ENCODE results near the gene ERI3. TPM values are rescaled to one million over a fixed set of nuclear protein-coding genes. Genes with fewer than 3 reads are reported as not detected.
A peak's percentile ranks its signal among the peaks of the same experiment; 100 is the strongest.

Gene ERI3
- total RNA-seq, 1 donor from 2014 or later = 31.0 TPM

GRCh38 chr1:44354268-44354839, 703 bp downstream of the ERI3 start:
- H3K36me3 Mint-ChIP-seq = peaks cover 6% of the 10 kb centered on the region
- no peak overlapping the region for H3K27ac ChIP-seq
- no peak for DNase-seq (ENCODE audit: low spot score)

DNA sequence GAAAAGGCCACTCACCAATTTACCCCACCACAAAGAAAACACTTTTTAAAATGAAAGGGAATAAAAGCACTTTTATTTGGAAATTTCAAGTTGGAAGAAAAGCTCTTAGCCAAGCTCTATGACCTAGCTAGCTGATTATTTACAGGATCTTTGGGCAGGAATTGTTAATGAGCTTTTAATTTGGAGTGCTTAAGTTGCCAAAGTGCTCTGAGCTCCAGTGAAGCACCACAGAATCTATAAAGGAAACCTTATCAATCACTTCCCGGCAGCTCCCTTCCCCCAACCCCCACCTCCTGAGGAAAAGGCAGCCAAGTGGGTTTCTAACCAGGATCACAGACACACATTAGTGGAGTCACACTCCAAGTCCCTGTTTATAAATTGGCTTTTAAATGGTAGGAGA, 1.5 kb downstream of the ERI3 start:
- H3K4me2 ChIP-seq = peak overlapping the region; percentile 92
- H2AFZ ChIP-seq (replicated peaks) = no peak overlapping the region
- Mint-ChIP-seq H3K27me3 (ENCODE audit: insufficient read depth, low read depth) (peaks cover 6% of the 10 kb centered on the region), H3K27ac (no peak overlapping the region), H3K4me3 (peak overlapping the region; percentile 94), H3K4me1 (peaks cover 44% of the 10 kb centered on the region), H3K9me3 (no peaks in the 10 kb centered on the region), H3K36me3 (peaks cover 6% of the 10 kb centered on the region)
- peak overlapping the region; percentile 80 for H3K4me3 ChIP-seq
- H3K4me1 ChIP-seq = peaks cover 15% of the 10 kb centered on the region
- no peaks in the 10 kb centered on the region for H3K27me3 ChIP-seq
- peaks cover 13% of the 10 kb centered on the region for H3F3A ChIP-seq (ENCODE audit: low read depth)
- TF ChIP-seq EZH2phosphoT487 (IDR thresholded peaks at IDR 0.05) (no peak), EZH2 (IDR thresholded peaks at IDR 0.05) (no peak), CTCF (IDR thresholded peaks at IDR 0.05) (no peak)
- peaks cover 53% of the 10 kb centered on the region for H3K79me2 ChIP-seq (ENCODE audit: low read depth)
- no peak overlapping the region for H3K27ac ChIP-seq
- no peaks in the 10 kb centered on the region for H3K9me3 ChIP-seq (ENCODE audit: low read depth)
- no peaks in the 10 kb centered on the region for H3K36me3 ChIP-seq
- H3K9ac ChIP-seq = no peak overlapping the region
- H4K20me1 ChIP-seq (ENCODE audit: low read depth) = peaks cover 50% of the 10 kb centered on the region
- DNase-seq (ENCODE audit: low spot score) = no peak

More at GRCh38 chr1:44354268-44354839, 703 bp downstream of the ERI3 start:
- H3K27me3 ChIP-seq = no peaks in the 10 kb centered on the region
- peak overlapping the region; percentile 58 for H3K9ac ChIP-seq
- Mint-ChIP-seq H3K27me3 (ENCODE audit: insufficient read depth, low read depth) (peaks cover 4% of the 10 kb centered on the region), H3K4me1 (peaks cover 40% of the 10 kb centered on the region), H3K27ac (peak overlapping the region; percentile 87), H3K4me3 (peak overlapping the region; percentile 94), H3K9me3 (no peaks in the 10 kb centered on the region)
- H3K4me2 ChIP-seq = peak overlapping the region; percentile 92
- peak overlapping the region; percentile 83 for H2AFZ ChIP-seq (replicated peaks)
- peaks cover 11% of the 10 kb centered on the region for H3K4me1 ChIP-seq
- peaks cover 43% of the 10 kb centered on the region for H4K20me1 ChIP-seq (ENCODE audit: low read depth)
- H3K79me2 ChIP-seq (ENCODE audit: low read depth) = peaks cover 47% of the 10 kb centered on the region
- H3F3A ChIP-seq (ENCODE audit: low read depth) = peaks cover 6% of the 10 kb centered on the region
- TF ChIP-seq CTCF (IDR thresholded peaks at IDR 0.05) (no peak), EZH2phosphoT487 (IDR thresholded peaks at IDR 0.05) (no peak), EZH2 (IDR thresholded peaks at IDR 0.05) (no peak)
- H3K36me3 ChIP-seq = no peaks in the 10 kb centered on the region
- H3K4me3 ChIP-seq = peak overlapping the region; percentile 80
- H3K9me3 ChIP-seq (ENCODE audit: low read depth) = no peaks in the 10 kb centered on the region

- Histone ChIP-seq H3F3A (ENCODE audit: low read depth) (peaks cover 22% of the 10 kb centered on the region), H3K4me1 (peaks cover 30% of the 10 kb centered on the region), H2AFZ (replicated peaks) (no peak overlapping the region), H3K4me3 (no peak overlapping the region), H3K36me3 (no peaks in the 10 kb centered on the region), H3K27ac (no peak overlapping the region), H3K9ac (no peak overlapping the region), H3K4me2 (no peak overlapping the region), H3K27me3 (no peaks in the 10 kb centered on the region), H4K20me1 (ENCODE audit: low read depth) (peaks cover 73% of the 10 kb centered on the region), H3K79me2 (ENCODE audit: low read depth) (peaks cover 72% of the 10 kb centered on the region), H3K9me3 (ENCODE audit: low read depth) (no peaks in the 10 kb centered on the region)
- H3K9me3 Mint-ChIP-seq = no peaks in the 10 kb centered on the region
- peaks cover 6% of the 10 kb centered on the region for H3K27me3 Mint-ChIP-seq (ENCODE audit: insufficient read depth, low read depth)
- H3K4me1 Mint-ChIP-seq = peaks cover 59% of the 10 kb centered on the region
- H3K36me3 Mint-ChIP-seq = peaks cover 7% of the 10 kb centered on the region
- no peak overlapping the region for H3K4me3 Mint-ChIP-seq
- no peak overlapping the region for H3K27ac Mint-ChIP-seq
- TF ChIP-seq EZH2 (IDR thresholded peaks at IDR 0.05) (no peak), EZH2phosphoT487 (IDR thresholded peaks at IDR 0.05) (no peak), CTCF (IDR thresholded peaks at IDR 0.05) (no peak)
- no peak for DNase-seq (ENCODE audit: low spot score)
Observed at GRCh38 chr1:44351289-44351688, 3.8 kb downstream of the ERI3 start.
